HCT116 (cell line): ENCODE measurements around the gene TDP1. TPM values are rescaled to one million over a fixed set of nuclear protein-coding genes. Genes with fewer than 3 reads are reported as not detected.

Experiments used
- ATAC-seq: fragments of 200-7000 bp; cut with Tn5 transposase; 2 replicates; pipeline ENCODE4 v1.9.1; 2020; ENCODE audit warnings: mild to moderate bottlenecking, moderate library complexity
- BruUV-seq: library from RNA; stranded (reverse); fragments of 400-500 nt; replicated peaks from 2 replicates; lab custom pipeline; 2021; lab: Mats Ljungman, UMichigan
- CTCF ChIA-PET: fragments of 300-600 bp; sonication (Branson Sonifier 250); formaldehyde crosslinking; loops from one replicate; lab custom pipeline; 2021; ENCODE audit warnings: antibody characterized with exemption; lab: Charles Lee
- POLR2A ChIA-PET: fragments of 300-600, 350-600 bp; sonication (Branson Sonifier 250); formaldehyde crosslinking; loops from one replicate; lab custom pipeline; 2021; ENCODE audit warnings: antibody characterized with exemption; lab: Charles Lee
- RAD21 ChIA-PET, 2 experiments: fragments of 300-600 bp; sonication (Branson Sonifier 250); formaldehyde crosslinking; loops; one replicate each; lab custom pipeline; 2023; ENCODE audit warnings: low total read pairs in 2 of 2; ENCODE audit not compliant: uncharacterized antibody in 2 of 2, unreplicated experiment in 2 of 2, low non-redundant PET in 1 of 2; lab: Charles Lee
- DNase-seq: peaks from one replicate; pipeline ENCODE4 v3.0.0-alpha.2; 2010; ENCODE audit warnings: low read depth, low spot score
- H2AFZ ChIP-seq: fragments of 200-600 bp; shearing (Covaris generic), sonication (generic); 2 replicates; pipeline ENCODE4 v1.6.1; 2017; ENCODE audit warnings: low read depth, mixed run types, mixed read lengths, antibody characterized with exemption, low read length; ENCODE audit not compliant: poor library complexity, severe bottlenecking
- H3K27ac ChIP-seq: 2 replicates; pipeline ENCODE4 v1.5.1; 2012; ENCODE audit warnings: low read depth, low read length
- H3K27me3 ChIP-seq: fragments of 200-600 bp; sonication (generic); 2 replicates; pipeline ENCODE4 v1.6.1; 2016; ENCODE audit warnings: mixed run types, low read length, mixed read lengths; ENCODE audit not compliant: insufficient read depth
- H3K36me3 ChIP-seq, 2 experiments: fragments of 200-500 bp in 1 of 2; fragments of 200-600 bp in 1 of 2; sonication (Bioruptor generic) in 1 of 2; sonication (generic) in 1 of 2; 2 replicates each; pipeline versions ENCODE4 v1.5.1 to v1.6.1; 2014 to 2016; ENCODE audit warnings: low read length in 2 of 2, inconsistent platforms in 1 of 2, mixed read lengths in 1 of 2, mixed run types in 1 of 2; ENCODE audit not compliant: insufficient read depth in 2 of 2, control insufficient read depth in 1 of 2
- H3K4me1 ChIP-seq, 2 experiments: fragments of 200-600 bp in 1 of 2; sonication (generic) in 1 of 2; 2 replicates each; pipeline versions ENCODE4 v1.5.1 to v1.6.1; 2012 to 2017; ENCODE audit warnings: low read length in 2 of 2, inconsistent platforms in 1 of 2, mild to moderate bottlenecking in 1 of 2, mixed read lengths in 1 of 2, mixed run types in 1 of 2, moderate library complexity in 1 of 2; ENCODE audit not compliant: insufficient read depth in 2 of 2, control insufficient read depth in 1 of 2
- H3K4me2 ChIP-seq: fragments of 200-600 bp; sonication (generic); 2 replicates; pipeline ENCODE4 v1.6.1; 2017; ENCODE audit warnings: mixed run types, low read length, mixed read lengths
- H3K4me3 ChIP-seq, 2 experiments: fragments of 200-600 bp in 1 of 2; sonication (generic) in 1 of 2; replicated peaks in 1 of 2; 2 replicates each; pipeline ENCODE4 v1.5.1; 2011 to 2016; ENCODE audit warnings: low read length in 2 of 2, control low read depth in 1 of 2, low read depth in 1 of 2, mild to moderate bottlenecking in 1 of 2, mixed read lengths in 1 of 2, mixed run types in 1 of 2
- H3K79me2 ChIP-seq: fragments of 200-600 bp; sonication (generic); 2 replicates; pipeline ENCODE4 v1.6.1; 2017; ENCODE audit warnings: mild to moderate bottlenecking, mixed run types, low read length, moderate library complexity, mixed read lengths; ENCODE audit not compliant: insufficient read depth
- H3K9ac ChIP-seq: fragments of 200-600 bp; sonication (generic); 2 replicates; pipeline ENCODE4 v1.6.1; 2016; ENCODE audit warnings: low read length, mixed read lengths
- H3K9me2 ChIP-seq: fragments of 200-600 bp; sonication (generic), shearing (Covaris generic); 2 replicates; pipeline ENCODE4 v1.6.1; 2017; ENCODE audit warnings: mixed run types, mild to moderate bottlenecking, moderate library complexity; ENCODE audit not compliant: insufficient read depth
- H3K9me3 ChIP-seq, 2 experiments: fragments of 200-500 bp in 1 of 2; fragments of 200-600 bp in 1 of 2; sonication (Bioruptor generic) in 1 of 2; sonication (generic) in 1 of 2; 2 replicates each; pipeline ENCODE4 v1.6.1; 2014 to 2017; ENCODE audit warnings: low read length in 2 of 2, mixed read lengths in 2 of 2, inconsistent platforms in 1 of 2, low read depth in 1 of 2, mild to moderate bottlenecking in 1 of 2, mixed run types in 1 of 2, moderate library complexity in 1 of 2; ENCODE audit not compliant: control insufficient read depth in 1 of 2, insufficient read depth in 1 of 2
- H4K20me1 ChIP-seq: fragments of 200-600 bp; sonication (generic), shearing (Covaris generic); 2 replicates; pipeline ENCODE4 v1.6.1; 2017; ENCODE audit warnings: mixed run types, mild to moderate bottlenecking, moderate library complexity; ENCODE audit not compliant: insufficient read depth
- CBX3 ChIP-seq: IDR thresholded peaks from 2 replicates; pipeline ENCODE4 v1.6.1; 2012; ENCODE audit warnings: low read depth
- EZH2 ChIP-seq: fragments of 200-600 bp; sonication (generic); IDR thresholded peaks from 2 replicates; pipeline ENCODE4 v1.6.1; 2017; ENCODE audit warnings: antibody characterized with exemption, mixed run types
- EZH2phosphoT487 ChIP-seq: fragments of 200-600 bp; IDR thresholded peaks from 2 replicates; pipeline ENCODE4 v1.6.1; 2018; ENCODE audit warnings: antibody characterized with exemption, borderline replicate concordance
- FOSL1 ChIP-seq: IDR thresholded peaks from 2 replicates; pipeline ENCODE4 v1.6.1; 2012; ENCODE audit warnings: low read depth
- POLR2A ChIP-seq: IDR thresholded peaks from 2 replicates; pipeline ENCODE4 v1.7.0; 2011; ENCODE audit warnings: borderline replicate concordance; ENCODE audit not compliant: insufficient read depth, insufficient read length; ENCODE audit errors: extremely low read depth
- POLR2AphosphoS5 ChIP-seq: IDR thresholded peaks from 2 replicates; pipeline ENCODE4 v1.6.1; 2011; ENCODE audit warnings: mild to moderate bottlenecking, low read depth, low read length, moderate library complexity
- SRF ChIP-seq: IDR thresholded peaks from 2 replicates; pipeline ENCODE4 v1.6.1; 2012; ENCODE audit warnings: low read depth
- YY1 ChIP-seq: IDR thresholded peaks from 2 replicates; pipeline ENCODE4 v1.6.1; 2011; ENCODE audit warnings: low read length, low read depth, moderate library complexity, mild to moderate bottlenecking; ENCODE audit not compliant: insufficient replicate concordance; ENCODE audit errors: extremely low read depth
- ZNF274 ChIP-seq: fragments of 200-500 bp; sonication (Bioruptor generic); IDR thresholded peaks from 2 replicates; pipeline ENCODE4 v1.6.1; 2014; ENCODE audit warnings: mild to moderate bottlenecking, low read depth, low read length, inconsistent platforms
- intact Hi-C: fragments of 100-400 bp; cut with micrococcal nuclease; formaldehyde crosslinking; loops from 2 replicates; pipeline ENCODE4 v1.10.0; 2022
- total RNA-seq: library from RNA; stranded (reverse); gene quantifications from one replicate; pipeline ENCODE4 v1.2.1, GENCODE V29; 2021; ENCODE audit not compliant: unreplicated experiment
- TF ChIP-seq, protein P1 (sequence below): IDR thresholded peaks from 2 replicates; pipeline ENCODE4 v1.6.1; 2012
- TF ChIP-seq, protein P2 (sequence below), 3 experiments: fragments of 200-600 bp in 1 of 3; sonication (generic) in 1 of 3; IDR thresholded peaks in 2 of 3; conservative IDR thresholded peaks in 1 of 3; 2 replicates each; pipeline ENCODE4 v1.5.1; 2012 to 2017; ENCODE audit warnings: low read depth in 2 of 3, low read length in 2 of 3, antibody characterized with exemption in 1 of 3, borderline replicate concordance in 1 of 3, control low read depth in 1 of 3, mild to moderate bottlenecking in 1 of 3, mixed read lengths in 1 of 3, mixed run types in 1 of 3, moderate library complexity in 1 of 3; ENCODE audit not compliant: insufficient read depth in 1 of 3

Gene TDP1
- total RNA-seq, 1 experiment from 2014 or later: 37.1 TPM

DNA sequence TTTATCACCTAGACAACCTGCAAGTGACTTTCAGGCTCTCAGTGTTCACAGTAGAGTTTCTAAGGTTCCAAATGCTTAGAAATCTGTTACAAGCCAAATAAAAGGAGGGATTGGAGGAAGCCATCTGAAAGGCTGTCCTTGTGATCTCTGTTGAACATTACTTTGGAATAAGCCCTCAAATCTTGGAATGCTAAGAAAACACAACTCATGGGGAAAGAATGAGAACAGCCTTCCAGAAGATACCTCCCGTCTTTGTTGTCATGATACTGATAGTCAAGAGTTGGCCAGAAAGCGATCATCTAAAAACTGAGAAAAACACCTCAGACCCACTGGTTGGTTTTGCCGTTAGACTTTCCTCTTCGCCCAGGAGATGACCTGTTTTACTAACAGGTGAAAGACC is 61.6 kb downstream of the TDP1 start:
- ChIA-PET RAD21 (no interaction called here), POLR2A (no interaction called here), CTCF (no interaction called here)
- no peak overlapping the region for H3K9ac ChIP-seq
- H3K27ac ChIP-seq: no peak overlapping the region
- DNase-seq (no peak), ATAC-seq (no peak)
- no peak overlapping the region for H3K4me3 ChIP-seq
- H3K9me2 ChIP-seq: no peaks in the 10 kb centered on the region
- H3K27me3 ChIP-seq: no peaks in the 10 kb centered on the region
- intact Hi-C loops: no loop called here
- no peak overlapping the region for H2AFZ ChIP-seq
- no peaks in the 10 kb centered on the region for H3K4me1 ChIP-seq
- H4K20me1 ChIP-seq: no peaks in the 10 kb centered on the region
- TF ChIP-seq CBX3: no peak
- TF ChIP-seq YY1: no peak
- TF ChIP-seq SRF: no peak
- TF ChIP-seq, protein P1, sequence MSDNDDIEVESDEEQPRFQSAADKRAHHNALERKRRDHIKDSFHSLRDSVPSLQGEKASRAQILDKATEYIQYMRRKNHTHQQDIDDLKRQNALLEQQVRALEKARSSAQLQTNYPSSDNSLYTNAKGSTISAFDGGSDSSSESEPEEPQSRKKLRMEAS: no peak
- TF ChIP-seq EZH2: no peak
- no peak for TF ChIP-seq FOSL1
- no peaks in the 10 kb centered on the region for H3K79me2 ChIP-seq
- H3K36me3 ChIP-seq: peaks cover 8 to 16% of the 10 kb centered on the region in 2 experiments
- no peak overlapping the region for H3K4me2 ChIP-seq
- no TSS peak for BruUV-seq
- H3K9me3 ChIP-seq: no peaks in the 10 kb centered on the region

DNA sequence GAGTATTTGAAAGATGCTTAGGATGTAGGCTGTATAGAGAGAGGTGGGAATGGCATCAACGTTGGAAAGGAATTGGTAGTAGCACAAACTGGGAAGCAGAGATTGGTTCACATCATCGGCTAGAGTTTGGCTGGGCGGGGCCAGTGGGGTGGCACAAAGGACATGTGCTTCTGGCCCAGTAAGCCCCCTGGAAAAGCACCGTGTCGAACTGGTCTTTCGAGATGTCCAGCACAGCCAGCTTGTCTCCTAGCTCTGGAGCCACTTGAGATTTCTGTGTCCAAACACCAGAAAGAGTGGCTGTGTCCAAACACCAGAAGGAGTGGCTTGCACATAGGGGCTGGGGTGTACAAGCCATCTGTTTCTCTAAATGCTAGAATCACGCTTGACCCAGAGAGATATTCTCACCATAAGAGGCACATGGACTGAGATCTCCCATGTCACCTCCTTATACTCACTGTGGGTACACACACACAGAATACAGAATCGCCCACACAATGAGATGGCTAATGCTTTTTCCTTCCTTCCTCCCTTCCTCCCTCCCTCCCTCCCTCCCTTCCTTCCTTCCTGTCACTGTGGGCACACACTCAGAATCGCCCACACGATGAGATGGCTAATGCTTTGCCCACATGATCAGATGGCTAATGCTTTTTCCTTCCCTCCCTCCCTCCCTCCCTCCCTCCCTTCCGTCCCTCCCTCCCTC is 64.2 kb downstream of the TDP1 start:
- H3K9me3 ChIP-seq: no peaks in the 10 kb centered on the region
- H3K9ac ChIP-seq: no peak overlapping the region
- intact Hi-C loops: no loop called here
- ATAC-seq (no peak), DNase-seq (no peak)
- no peak overlapping the region for H3K4me3 ChIP-seq
- BruUV-seq: no TSS peak
- POLR2A ChIA-PET: no interaction called here
- H3K9me2 ChIP-seq: no peaks in the 10 kb centered on the region
- no peaks in the 10 kb centered on the region for H3K4me1 ChIP-seq
- RAD21 ChIA-PET: no interaction called here
- TF ChIP-seq POLR2AphosphoS5 (no peak), ZNF274 (no peak), POLR2A (no peak), EZH2phosphoT487 (no peak)
- TF ChIP-seq, protein P2, sequence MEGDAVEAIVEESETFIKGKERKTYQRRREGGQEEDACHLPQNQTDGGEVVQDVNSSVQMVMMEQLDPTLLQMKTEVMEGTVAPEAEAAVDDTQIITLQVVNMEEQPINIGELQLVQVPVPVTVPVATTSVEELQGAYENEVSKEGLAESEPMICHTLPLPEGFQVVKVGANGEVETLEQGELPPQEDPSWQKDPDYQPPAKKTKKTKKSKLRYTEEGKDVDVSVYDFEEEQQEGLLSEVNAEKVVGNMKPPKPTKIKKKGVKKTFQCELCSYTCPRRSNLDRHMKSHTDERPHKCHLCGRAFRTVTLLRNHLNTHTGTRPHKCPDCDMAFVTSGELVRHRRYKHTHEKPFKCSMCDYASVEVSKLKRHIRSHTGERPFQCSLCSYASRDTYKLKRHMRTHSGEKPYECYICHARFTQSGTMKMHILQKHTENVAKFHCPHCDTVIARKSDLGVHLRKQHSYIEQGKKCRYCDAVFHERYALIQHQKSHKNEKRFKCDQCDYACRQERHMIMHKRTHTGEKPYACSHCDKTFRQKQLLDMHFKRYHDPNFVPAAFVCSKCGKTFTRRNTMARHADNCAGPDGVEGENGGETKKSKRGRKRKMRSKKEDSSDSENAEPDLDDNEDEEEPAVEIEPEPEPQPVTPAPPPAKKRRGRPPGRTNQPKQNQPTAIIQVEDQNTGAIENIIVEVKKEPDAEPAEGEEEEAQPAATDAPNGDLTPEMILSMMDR (IDR thresholded peaks at IDR 0.05 in 2 of 3, conservative IDR thresholded peaks at IDR 0.05 in 1 of 3; ENCODE audit: borderline replicate concordance in 1 of 3, insufficient read depth in 1 of 3, low read depth in 2 of 3, low read length in 2 of 3): no peak
- no peaks in the 10 kb centered on the region for H4K20me1 ChIP-seq
- peaks cover 8 to 19% of the 10 kb centered on the region in 2 experiments; a peak in 3 of 4 replicates for H3K36me3 ChIP-seq
- CTCF ChIA-PET: no interaction called here
- H3K27me3 ChIP-seq: no peaks in the 10 kb centered on the region
- H2AFZ ChIP-seq: no peak overlapping the region
- H3K4me2 ChIP-seq: no peak overlapping the region
- no peak overlapping the region for H3K27ac ChIP-seq
- H3K79me2 ChIP-seq: no peaks in the 10 kb centered on the region
